Left forelimb (tissue), 1 donor: ENCODE data around the gene SMYD5.
"Not testable (repeated sequence)": the region's sequence is repeated elsewhere in the genome, so short reads cannot be mapped to it uniquely, and the experiment has no call there.

Experiments used
- DNase-seq: peaks from one replicate; pipeline ENCODE4 v3.0.0-alpha.2; 2018; ENCODE audit warnings: low spot score

SMYD5 gene

DNA sequence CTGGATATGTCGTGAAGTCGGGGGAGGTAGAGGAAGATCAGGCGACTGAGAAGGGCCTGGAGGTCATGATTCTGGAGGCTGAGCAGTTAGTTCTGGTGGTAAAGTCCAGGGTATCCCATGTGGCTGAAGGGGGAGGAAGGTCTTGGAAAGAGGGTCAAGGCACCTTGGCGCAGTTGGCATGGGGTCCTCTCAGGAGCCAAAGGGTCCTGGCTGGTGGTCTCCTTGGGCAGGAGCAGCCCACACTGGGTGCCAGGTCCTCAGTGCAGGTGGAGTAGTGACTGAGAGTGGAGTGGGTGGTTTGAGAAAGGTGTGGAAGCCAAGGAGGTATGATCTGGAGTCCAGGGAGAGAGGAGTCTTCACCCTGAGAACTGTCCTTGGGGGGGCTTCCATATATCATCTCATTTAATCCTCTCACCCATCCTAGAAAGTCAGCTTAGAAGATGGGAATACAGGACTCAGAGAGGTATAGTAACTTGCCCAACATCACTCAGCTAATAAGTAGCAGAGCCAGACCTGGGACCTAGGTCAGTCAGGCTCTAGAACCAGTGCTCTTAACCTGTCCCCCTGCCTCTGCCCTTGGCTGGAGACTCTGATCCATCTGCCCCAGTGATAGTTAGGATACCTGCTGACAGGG, 45.8 kb downstream of the SMYD5 start:
- no peak for DNase-seq

DNA sequence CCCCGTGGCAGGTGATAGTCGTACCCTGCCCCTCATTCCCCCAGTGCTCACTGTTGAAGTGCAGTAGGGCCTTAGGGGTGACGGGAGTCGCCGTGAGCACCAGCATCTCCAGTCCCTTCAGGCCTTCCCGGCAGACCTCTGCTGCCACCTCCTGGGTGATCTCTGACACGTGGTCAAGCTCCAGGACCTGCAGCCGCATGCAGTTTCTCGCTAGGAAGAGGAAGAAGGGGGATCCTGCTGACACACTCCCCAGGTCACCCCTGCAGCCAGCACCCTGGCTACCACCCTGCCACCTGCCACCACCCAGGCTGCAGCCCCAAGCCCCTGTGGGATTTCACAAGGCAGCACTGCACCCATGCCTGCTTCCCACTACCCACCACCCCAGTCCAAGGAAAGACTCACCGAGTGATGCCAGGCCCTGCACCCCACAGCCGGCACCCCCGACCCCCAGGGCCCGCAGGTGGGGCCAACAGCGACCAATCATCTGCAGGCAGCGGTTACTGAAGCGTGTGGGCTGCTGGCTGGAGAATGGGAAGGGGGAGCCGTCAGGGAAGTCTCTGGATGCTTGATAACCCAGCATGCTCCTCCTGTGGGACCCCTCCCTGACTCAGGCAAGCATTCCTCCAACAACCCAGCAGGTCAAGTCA, 46.4 kb downstream of the SMYD5 start:
- no peak for DNase-seq

DNA sequence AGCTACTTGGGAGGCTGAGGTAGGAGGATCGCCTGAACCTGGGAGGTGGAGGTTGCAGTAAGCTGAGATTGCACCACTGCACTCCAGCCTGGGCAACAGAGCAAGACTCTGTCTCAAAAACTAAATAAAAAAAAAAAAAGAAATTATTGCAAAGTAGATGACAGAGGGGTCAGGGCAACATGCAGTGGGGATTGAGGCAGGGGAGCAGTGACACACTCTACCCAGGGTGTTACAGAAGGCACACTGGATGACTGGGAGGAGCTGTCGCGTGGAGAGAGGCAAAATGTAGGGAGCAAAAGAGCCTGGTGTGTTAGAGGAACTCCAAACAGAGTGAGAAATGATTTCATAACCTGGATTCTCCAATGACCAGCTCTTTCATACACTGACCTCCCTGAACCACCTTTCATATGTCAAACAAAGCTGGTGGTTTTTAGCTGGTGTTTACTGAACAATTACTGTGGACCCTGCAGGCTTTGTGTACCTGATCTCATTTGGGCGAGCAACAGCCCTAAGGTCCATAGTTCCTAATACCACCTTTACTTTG, 48.1 kb downstream of the SMYD5 start:
- DNase-seq, result no peak

DNA sequence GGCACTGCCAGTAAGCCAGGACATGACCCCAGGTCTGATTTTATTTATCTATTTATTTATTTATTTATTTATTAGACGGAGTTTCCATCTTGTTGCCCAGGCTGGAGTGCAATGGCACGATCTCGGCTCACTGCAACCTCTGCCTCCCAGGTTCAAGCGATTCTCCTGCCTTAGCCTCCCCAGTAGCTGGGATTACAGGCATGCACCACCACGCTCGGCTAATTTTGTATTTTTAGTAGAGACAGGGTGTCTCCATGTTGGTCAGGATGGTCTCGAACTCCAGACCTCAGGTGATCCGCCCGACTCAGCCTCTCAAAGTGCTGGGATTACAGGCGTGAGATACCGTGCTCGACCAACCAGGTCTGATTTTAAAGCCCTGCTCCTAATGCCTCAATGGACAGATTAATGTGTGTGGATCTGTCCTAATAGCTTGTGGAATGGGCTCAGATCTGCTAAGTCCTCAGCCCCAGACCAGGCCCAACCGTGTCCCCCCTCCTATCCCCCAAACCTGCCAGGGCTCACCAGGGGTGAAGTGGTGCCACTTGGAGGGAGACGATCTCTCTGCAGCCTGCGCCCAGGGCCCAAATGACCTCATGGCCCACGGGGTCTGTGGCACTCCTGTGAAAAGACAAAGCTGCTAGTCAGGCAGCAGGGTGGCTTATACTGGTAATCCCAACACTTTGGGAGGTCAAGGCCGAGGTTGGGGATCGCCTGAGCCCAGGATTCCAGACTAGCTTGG, 48.8 kb downstream of the SMYD5 start:
- not testable (repeated sequence) for DNase-seq

DNA sequence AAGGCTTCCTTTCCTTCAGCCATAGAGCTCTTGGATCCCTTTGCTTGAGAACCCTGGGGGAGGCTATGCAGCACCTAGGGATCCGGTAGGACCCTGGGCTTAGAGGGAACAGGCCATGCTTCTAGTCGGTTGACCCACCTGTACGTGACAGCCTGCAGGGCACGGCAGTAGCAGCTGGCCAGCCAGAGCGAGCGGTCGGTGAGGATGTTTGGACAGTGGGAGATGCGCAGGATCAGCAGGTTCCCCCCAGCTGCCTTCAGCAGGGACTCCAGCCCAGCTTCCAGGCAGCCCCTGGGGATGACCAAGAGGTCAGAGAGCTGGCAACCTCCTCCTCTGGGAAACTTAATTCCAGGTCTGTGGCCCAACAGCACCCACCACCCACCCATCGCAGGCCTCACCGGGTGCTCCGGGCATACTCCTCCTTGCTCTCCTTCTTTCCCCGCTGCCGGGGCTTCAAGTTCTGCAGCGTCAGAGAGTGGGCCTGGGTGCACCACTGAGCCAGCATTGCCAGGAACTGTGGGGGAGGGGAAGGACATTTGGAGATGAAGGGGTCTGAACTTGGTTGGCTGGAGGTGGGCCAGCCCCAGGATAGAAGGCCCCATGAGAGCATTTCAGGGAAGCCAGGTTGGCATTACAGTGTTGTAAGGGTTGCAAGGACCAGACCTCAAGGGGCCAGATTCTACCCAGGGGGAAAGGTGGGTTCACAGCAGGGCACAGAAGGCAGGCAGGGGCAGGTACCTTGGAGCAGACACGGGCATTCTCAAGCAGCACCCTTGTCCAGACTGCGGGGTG, 49.7 kb downstream of the SMYD5 start:
- no peak for DNase-seq

DNA sequence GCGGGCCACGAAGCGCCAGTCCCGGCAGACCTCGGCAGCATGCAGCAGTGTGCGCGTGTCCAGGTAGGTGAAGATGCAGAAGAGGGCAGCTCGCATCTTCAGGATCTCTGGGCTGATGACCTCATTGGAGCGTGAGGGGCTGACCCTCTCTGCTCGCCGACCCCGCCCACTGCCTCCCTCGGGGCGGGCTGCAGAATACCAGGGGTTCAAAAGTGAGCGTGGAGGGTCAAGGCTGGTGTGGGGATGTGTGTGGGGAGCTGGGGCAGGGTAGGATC, 50.2 kb downstream of the SMYD5 start:
- no peak for DNase-seq

DNA sequence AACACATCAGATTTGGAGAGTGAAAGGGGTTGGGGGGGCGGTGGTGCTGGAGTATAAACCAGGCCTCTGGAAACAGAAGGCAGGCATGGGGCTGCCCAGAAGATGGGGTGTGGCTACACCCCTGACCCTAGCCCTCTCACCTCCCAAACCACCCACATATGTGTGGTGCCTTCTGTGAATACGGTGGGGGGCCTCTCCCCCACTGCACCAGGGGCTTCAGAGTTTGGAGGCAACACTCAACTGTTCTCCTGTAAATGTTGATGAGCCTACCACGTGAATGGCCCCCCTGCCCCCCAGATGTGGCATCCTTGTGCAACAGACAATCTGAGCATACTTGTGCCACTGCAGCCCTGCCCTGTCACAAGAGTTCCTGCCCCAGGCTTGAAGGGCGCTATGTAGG, 50.7 kb downstream of the SMYD5 start:
- DNase-seq, result no peak

DNA sequence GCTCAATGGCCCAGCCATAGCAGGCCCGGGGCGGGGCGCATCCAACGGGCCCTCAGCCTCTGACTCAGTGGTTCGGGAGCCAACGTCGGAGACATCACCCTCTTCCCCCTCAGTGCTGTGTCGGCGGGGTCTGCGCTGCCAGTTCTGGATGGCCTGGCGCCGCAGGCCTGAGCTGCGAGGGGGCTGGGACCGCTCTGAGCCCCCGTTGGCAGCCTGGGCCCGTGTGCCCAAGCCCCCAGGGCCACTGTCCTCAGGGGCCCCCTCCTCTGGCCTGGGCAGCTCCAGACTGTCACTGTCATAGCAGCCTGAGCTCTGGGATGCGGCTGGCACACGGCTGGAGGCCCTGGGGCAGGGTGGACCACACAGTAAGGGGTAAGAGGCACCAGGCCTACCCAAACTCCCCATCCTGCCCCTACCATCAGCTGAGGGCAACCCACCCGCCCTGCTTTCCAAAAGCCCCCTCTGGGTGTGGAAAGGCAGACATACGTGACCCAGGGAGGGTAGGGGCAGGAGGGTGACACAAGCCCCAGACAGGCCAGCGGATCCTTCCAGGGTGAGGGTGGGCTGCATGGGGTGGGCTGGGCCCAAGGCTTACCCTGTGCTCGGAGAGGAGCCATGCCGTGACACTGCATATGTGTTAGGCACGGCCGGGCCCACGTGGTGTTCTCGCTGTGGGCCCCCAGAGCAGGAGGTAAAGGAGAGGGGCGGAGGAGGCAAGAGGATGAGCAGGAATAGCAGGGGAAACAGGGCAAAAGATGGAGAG, 51.4 kb downstream of the SMYD5 start:
- DNase-seq, result no peak

DNA sequence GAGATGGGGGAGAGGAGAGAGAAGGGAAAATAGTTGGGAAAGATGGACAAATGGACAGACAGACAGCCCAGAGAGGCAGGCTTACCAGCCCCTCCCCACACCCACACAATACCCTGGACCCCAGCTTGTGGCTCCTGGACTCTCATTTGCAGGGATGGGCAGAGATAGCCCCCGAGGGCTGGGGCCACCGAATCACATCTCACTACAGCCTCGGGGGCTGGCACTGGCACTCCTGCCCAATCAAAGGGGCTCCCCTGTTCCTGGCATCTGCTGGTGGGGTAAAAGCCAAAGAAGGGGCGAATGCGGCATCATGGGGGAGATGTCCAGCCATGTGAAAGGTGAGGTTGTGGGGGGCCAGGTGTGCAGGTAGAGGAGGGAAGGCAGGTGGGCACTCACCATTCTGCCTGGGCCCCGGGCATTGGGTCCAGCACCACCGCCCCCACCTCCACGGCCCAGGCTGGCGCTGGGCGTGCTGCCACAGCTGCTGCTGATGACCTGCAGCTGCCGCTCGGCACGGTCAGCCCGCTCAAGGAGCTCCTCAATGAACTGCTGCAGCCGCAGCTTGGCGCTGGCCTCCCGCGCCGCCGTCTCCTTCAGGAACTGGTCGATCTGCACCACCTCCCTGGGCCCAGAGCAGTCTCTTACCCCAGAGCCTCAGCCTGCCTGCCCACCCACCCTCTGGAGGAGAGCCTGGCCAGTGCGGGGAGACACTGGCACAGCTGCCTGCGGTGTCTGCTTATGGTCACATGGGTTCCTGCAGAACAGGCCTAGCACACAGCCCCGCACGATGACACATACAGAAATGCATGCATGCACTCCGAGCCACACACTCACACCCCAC, 52.2 kb downstream of the SMYD5 start:
- no peak for DNase-seq

DNA sequence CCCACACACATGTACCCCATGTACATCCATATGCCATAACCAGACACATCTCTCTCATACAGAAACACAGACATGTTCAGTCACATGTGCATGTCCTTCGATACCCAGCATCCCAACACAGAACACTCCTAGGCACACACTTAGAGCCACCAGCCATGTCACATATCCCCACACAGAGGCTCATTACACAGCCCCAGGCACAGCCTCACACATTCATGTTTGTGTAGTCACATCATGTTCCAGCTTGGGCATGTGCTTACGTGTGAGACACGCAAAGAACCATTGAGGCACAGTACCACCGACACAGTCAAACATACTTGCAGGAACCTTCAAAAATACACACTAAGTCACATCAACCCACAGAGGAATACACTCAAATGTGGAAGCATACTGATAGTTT, 53.0 kb downstream of the SMYD5 start:
- no peak for DNase-seq

DNA sequence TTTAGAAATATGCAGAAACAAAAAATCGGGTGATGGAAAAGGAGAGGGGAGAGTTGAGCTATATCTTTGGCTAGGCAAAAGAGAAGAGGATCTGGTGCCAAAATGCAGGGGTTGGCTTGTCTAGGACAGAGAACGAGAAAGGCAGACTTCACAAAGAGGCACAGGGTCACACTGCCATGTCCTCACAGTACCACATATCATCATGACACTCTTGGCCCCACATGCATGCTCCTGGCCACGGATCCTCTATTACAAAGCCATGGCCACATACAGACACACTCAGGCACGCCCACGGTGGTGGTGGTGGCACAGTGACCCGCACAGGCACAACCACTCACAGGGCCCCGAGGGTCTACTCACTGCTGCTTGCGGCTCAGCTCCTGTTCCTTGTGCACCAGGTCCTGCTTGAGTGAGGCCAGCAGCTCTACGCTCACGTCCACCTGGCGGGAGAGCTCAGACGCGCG, 54.4 kb downstream of the SMYD5 start:
- DNase-seq, result no peak

DNA sequence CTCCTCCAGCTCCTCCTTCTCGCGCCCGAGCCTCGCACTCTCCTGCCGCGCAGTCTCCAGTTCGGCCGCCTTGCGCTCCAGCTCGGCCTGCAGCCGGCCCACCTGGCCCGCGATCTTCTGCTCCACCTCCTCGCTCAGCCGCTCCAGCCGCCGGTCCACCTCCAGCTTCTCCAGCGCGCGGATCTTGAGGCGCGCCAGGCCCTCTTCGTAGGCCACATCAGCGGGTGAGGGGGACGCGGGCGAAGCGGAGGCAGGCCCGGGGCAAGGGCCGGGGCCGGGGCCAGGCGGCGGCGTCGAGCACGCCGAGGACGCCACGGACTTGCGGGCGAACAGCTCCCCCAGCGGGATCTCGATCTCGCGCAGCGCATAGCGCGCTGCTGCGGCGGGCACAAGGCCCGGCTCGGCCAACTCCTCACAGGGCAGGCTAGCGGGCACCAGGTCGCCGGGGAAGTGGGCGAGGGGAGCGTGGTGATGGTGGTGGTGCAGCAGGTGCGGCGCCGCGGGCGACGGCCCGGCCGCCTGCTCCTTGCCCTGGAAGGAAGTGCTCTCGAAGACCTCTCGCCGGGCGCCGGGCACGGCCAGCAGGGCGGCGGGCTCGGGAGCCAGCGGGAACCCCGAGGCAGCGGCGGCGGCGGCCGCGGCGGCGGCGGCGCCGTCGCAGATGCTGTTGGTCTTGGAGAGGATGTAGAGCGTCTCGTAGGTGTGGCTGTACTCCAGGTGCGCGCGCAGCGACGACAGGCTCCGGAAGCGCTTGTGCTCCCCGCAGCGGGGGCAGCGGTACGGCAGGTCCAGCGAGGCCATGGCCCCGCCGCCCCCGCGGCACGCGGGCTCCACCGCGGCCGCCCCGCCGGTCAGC, 55.0 kb downstream of the SMYD5 start:
- DNase-seq, result no peak

DNA sequence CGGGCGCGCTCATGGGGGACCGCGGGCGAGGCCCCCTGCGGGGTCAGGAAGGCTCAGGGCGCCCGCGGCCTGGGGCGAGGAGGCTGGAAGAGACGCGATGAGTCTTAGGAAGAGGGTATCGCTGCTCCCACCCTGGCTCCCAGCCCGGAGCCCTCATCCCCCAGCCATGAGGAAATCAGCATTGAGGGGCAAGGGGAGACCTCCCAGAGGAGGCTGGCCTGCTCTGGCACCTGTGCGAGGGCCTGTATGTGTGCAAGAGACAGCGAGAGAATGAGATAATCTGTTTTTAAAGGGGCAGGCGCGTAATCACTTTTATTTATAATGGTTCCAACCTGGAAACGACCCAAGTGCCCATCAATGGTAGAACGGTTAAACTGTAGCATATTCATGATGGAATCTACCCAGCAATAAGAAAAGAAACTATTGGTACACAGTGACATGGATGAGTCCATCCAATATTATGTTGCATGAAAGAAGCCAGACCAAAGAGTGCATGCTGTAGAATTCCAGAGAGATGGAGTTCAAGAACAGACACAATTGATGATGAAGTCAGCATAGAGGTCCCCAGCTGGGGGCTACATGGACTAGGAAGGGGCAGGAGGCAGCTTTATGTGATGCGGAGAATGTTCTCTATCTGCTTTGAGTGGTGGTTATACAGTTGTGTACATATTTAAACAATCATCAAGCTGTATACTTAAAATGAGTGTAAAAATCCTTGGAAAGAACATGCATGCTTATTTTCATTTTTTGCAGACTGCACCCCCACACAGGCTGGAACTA, 55.8 kb downstream of the SMYD5 start:
- no peak for DNase-seq

DNA sequence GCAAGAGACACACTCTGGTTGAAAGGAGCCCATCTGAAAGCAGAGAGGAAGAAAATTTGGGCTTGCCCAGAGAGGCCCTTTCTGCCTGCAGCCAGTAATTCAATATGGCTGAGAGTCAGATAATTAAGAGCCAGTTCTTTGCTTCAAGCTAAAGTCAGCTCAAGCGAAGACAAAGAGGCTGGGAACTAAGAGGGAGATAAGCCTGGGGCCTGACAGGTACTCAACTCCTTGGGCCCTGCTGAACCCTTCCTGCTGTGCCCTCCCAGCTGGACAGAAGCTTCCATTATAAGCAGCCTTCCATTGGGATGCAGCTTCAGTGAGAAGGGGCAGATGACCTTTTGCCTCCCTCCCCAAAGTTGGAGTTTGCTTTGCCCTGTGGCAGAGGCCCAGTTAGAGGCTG, 58.2 kb downstream of the SMYD5 start:
- DNase-seq, result no peak
